Smooth muscle cell (in vitro differentiated cells): Measurements from ENCODE around the gene TRHDE. TPM values are rescaled to one million over a fixed set of nuclear protein-coding genes. Genes with fewer than 3 reads are reported as not detected.
A peak's percentile ranks its signal among the peaks of the same experiment; 100 is the strongest.

Source experiments
- DNase-seq: peaks from one replicate; lab custom pipeline; 2025; ENCODE audit not compliant: unreplicated experiment; lab: John Stamatoyannopoulos, UW
- H2AFZ ChIP-seq: fragments of 200-600 bp; sonication (generic); 2 replicates; pipeline ENCODE4 v1.6.0; 2016; ENCODE audit warnings: antibody characterized with exemption, low read depth, mild to moderate bottlenecking
- H3F3A ChIP-seq: fragments of 200-600 bp; sonication (generic); 2 replicates; pipeline ENCODE4 v1.6.0; 2017; ENCODE audit warnings: antibody characterized with exemption, low read depth
- H3K27ac ChIP-seq: fragments of 200-600 bp; sonication (generic); 2 replicates; pipeline ENCODE4 v1.5.1; 2016; ENCODE audit warnings: low read depth, mild to moderate bottlenecking
- H3K27me3 ChIP-seq: fragments of 200-600 bp; sonication (generic); 2 replicates; pipeline ENCODE4 v1.6.1; 2016; ENCODE audit warnings: low read depth, mild to moderate bottlenecking
- H3K36me3 ChIP-seq: fragments of 200-600 bp; sonication (generic); 2 replicates; pipeline ENCODE4 v1.5.1; 2016; ENCODE audit warnings: low read depth
- H3K4me1 ChIP-seq: fragments of 200-600 bp; sonication (generic); 2 replicates; pipeline ENCODE4 v1.5.1; 2016; ENCODE audit warnings: low read depth
- H3K4me2 ChIP-seq: fragments of 200-600 bp; sonication (generic); 2 replicates; pipeline ENCODE4 v1.6.0; 2016; ENCODE audit warnings: mild to moderate bottlenecking
- H3K4me3 ChIP-seq: fragments of 200-600 bp; sonication (generic); 2 replicates; pipeline ENCODE4 v1.5.1; 2016; ENCODE audit warnings: mild to moderate bottlenecking
- H3K79me2 ChIP-seq: fragments of 200-600 bp; sonication (generic); 2 replicates; pipeline ENCODE4 v1.6.0; 2016; ENCODE audit warnings: low read depth, mild to moderate bottlenecking
- H3K9ac ChIP-seq: fragments of 200-600 bp; sonication (generic); 2 replicates; pipeline ENCODE4 v1.6.0; 2016; ENCODE audit warnings: low read depth
- H3K9me3 ChIP-seq: fragments of 200-600 bp; sonication (generic); replicated peaks from 2 replicates; pipeline ENCODE4 v1.5.1; 2016; ENCODE audit warnings: low read depth
- H4K20me1 ChIP-seq: fragments of 200-600 bp; sonication (generic); 2 replicates; pipeline ENCODE4 v1.6.0; 2016; ENCODE audit warnings: low read depth
- WGBS: methylation state at CpG from one replicate; pipeline ENCODE4 v1.1.7; 2016; ENCODE audit warnings: low lambda C conversion rate; 5-methylcytosine and 5-hydroxymethylcytosine counted together
- polyA plus RNA-seq: library from polyadenylated mRNA; unstranded; fragments of >200 nt; fragmentation: Nextera tagmentation; extraction: Ambion mirVana; gene quantifications from 2 replicates; pipeline ENCODE4 v1.2.1, GENCODE V29; 2016
- total RNA-seq: library from RNA; depleted of rRNA; stranded (reverse); fragments of >200 nt; gene quantifications from 2 replicates; pipeline ENCODE4 v1.2.3, GENCODE V29; 2014
- TF ChIP-seq, protein P1 (sequence below): fragments of 200-600 bp; sonication (generic); IDR thresholded peaks from 2 replicates; pipeline ENCODE4 v1.5.1; 2017; ENCODE audit warnings: borderline replicate concordance, mild to moderate bottlenecking, antibody characterized with exemption; ENCODE audit not compliant: insufficient read depth, poor library complexity, severe bottlenecking

The TRHDE gene
- total and polyA plus RNA-seq, 2 experiments from 2014 or later, result 0.32 to 0.81 TPM

DNA sequence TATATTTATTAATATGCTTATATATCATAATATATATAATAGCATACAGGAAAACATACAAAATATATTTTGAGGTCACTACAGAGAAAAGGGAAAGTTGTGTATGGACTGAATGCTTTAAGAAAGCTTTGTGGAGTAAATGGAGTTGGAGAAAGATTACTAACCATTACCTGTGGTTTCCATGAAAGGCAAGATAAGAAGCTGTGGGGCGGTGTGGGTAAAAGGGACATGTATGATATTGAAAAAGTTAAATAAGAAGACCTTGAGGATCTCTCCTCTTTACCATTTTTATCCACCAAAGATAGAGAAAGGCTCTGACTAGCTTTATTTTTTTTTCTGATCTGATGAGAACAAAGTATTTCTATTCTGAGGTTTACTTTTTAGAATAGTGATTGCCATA lies 404.4 kb downstream of the TRHDE start:
- Histone ChIP-seq H3K4me3 (no peak overlapping the region), H3K79me2 (no peaks in the 10 kb centered on the region), H3K9ac (no peak overlapping the region), H2AFZ (no peak overlapping the region), H3K27me3 (no peaks in the 10 kb centered on the region), H3K36me3 (no peaks in the 10 kb centered on the region), H3K9me3 (no peaks in the 10 kb centered on the region), H3K27ac (no peak overlapping the region), H3K4me1 (peaks cover 11% of the 10 kb centered on the region), H3K4me2 (no peak overlapping the region), H3F3A (no peaks in the 10 kb centered on the region), H4K20me1 (no peaks in the 10 kb centered on the region)
- 95% methylated on average over 1 of the region's 1 CpG for WGBS
- DNase-seq, result no peak
- TF ChIP-seq, protein P1, sequence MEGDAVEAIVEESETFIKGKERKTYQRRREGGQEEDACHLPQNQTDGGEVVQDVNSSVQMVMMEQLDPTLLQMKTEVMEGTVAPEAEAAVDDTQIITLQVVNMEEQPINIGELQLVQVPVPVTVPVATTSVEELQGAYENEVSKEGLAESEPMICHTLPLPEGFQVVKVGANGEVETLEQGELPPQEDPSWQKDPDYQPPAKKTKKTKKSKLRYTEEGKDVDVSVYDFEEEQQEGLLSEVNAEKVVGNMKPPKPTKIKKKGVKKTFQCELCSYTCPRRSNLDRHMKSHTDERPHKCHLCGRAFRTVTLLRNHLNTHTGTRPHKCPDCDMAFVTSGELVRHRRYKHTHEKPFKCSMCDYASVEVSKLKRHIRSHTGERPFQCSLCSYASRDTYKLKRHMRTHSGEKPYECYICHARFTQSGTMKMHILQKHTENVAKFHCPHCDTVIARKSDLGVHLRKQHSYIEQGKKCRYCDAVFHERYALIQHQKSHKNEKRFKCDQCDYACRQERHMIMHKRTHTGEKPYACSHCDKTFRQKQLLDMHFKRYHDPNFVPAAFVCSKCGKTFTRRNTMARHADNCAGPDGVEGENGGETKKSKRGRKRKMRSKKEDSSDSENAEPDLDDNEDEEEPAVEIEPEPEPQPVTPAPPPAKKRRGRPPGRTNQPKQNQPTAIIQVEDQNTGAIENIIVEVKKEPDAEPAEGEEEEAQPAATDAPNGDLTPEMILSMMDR, result no peak

DNA sequence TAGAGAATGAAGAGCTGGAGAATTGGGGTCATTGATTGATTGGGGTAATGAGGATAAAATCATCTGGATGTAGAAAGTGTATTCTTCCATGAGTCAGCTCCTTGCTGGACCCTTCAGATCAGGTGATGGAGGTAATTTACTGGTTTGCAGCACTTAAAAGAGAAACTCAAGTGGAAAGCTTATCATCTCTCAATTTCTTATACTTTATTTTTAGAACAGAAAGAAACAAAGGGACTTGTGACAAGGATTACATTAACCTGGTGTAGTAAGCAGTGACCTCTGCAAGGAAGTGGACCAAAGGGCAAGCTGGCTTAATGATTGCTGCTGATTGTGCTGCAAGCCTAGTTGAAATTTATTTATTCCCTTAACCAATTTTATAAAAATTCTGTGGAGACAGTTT lies 405.0 kb downstream of the TRHDE start:
- Histone ChIP-seq H3K4me3 (no peak overlapping the region), H3K36me3 (no peaks in the 10 kb centered on the region), H3K27me3 (no peaks in the 10 kb centered on the region), H3F3A (no peaks in the 10 kb centered on the region), H3K9ac (no peak overlapping the region), H3K4me1 (peaks cover 11% of the 10 kb centered on the region), H4K20me1 (no peaks in the 10 kb centered on the region), H3K79me2 (no peaks in the 10 kb centered on the region), H3K4me2 (no peak overlapping the region), H2AFZ (no peak overlapping the region), H3K27ac (no peak overlapping the region), H3K9me3 (no peaks in the 10 kb centered on the region)
- TF ChIP-seq, protein P1, result no peak
- no peak for DNase-seq

DNA sequence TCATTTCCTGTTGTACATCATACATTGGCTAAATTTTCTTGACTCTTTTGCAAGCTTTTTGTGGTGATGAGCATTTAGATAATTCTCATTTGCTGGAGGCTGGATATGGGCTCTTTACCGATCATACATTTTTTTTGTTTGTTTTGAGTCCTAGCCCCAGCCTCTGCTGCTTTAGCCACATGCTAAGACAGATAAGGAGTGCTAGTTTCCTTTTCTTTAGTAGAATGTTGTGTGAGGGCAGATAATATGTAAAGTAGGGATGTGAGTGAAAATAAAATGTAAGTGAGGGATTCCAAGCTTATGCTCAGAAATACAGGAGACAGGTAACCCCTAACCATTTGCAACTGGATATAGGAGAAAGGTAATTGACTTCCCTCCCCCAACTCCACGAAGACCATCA lies 405.7 kb downstream of the TRHDE start:
- Histone ChIP-seq H2AFZ (peak overlapping the region; percentile 30), H3K4me2 (no peak overlapping the region), H3K27ac (no peak overlapping the region), H4K20me1 (no peaks in the 10 kb centered on the region), H3K36me3 (no peaks in the 10 kb centered on the region), H3K9ac (no peak overlapping the region), H3K79me2 (no peaks in the 10 kb centered on the region), H3K4me3 (no peak overlapping the region), H3K27me3 (no peaks in the 10 kb centered on the region), H3F3A (no peaks in the 10 kb centered on the region), H3K9me3 (no peaks in the 10 kb centered on the region), H3K4me1 (peaks cover 11% of the 10 kb centered on the region)
- 48% methylated on average over 2 of the region's 2 CpGs for WGBS
- TF ChIP-seq, protein P1, result no peak
- no peak for DNase-seq

DNA sequence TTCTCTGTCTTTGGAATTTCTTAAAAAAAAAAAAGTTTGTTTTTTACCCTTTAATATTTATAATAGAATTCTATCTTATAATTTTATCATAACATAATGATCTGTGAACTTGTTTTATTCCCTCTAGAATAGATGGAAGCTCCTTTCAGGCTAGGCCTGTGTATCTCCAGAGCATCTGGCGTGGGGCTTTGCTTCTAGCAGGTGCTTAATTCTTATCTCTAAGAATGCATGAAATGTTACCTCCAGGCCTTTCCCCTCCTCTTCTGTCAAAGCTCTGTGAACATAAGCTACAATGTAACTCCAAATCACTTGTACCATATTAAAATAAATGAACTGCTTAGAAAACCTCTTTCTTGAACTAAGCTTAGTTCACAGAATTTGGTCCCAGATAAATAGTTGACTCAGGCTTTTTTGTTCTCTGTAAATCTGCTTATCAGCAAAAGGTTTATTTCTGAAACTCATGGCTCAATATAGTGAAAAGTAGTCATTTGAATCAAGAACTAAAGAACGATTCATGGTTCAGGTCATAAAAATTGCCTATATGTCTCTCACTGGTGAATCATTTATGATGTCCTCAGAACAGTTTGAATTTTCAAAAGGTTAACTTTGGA lies 407.1 kb downstream of the TRHDE start:
- H2AFZ ChIP-seq, result no peak overlapping the region
- H3K4me1 ChIP-seq, result peaks cover 11% of the 10 kb centered on the region
- no peak overlapping the region for H3K9ac ChIP-seq
- no peaks in the 10 kb centered on the region for H3K79me2 ChIP-seq
- H4K20me1 ChIP-seq, result no peaks in the 10 kb centered on the region
- H3F3A ChIP-seq, result no peaks in the 10 kb centered on the region
- no peak overlapping the region for H3K4me2 ChIP-seq
- H3K4me3 ChIP-seq, result no peak overlapping the region
- H3K27me3 ChIP-seq, result no peaks in the 10 kb centered on the region
- DNase-seq, result no peak
- no peaks in the 10 kb centered on the region for H3K36me3 ChIP-seq
- TF ChIP-seq, protein P1, result no peak
- 84% methylated on average over 2 of the region's 2 CpGs for WGBS
- H3K27ac ChIP-seq, result no peak overlapping the region
- H3K9me3 ChIP-seq, result no peaks in the 10 kb centered on the region
